ENCODE data around the gene ARPC2. TPM values are rescaled to one million over a fixed set of nuclear protein-coding genes. Genes with fewer than 3 reads are reported as not detected.

Gene ARPC2
- total RNA-seq, 1 experiment from 2014 or later, result 374 TPM

GRCh38 chr2:218266316-218266979 is 49.5 kb downstream of the ARPC2 start:
- H3K4me1 Mint-ChIP-seq (ENCODE audit: low read depth, unreplicated experiment), result peaks cover 9% of the 10 kb centered on the region
- no TSS peak for BruUV-seq (replicated peaks)
- peaks cover 68% of the 10 kb centered on the region for H3K36me3 Mint-ChIP-seq (ENCODE audit: insufficient read depth, unreplicated experiment)
- CTCF ChIA-PET, result no interaction called here
- intact Hi-C loops (cut with micrococcal nuclease; ENCODE audit: unreplicated experiment), result no loop called here
- no peaks in the 10 kb centered on the region for H3K27me3 Mint-ChIP-seq (ENCODE audit: unreplicated experiment)
- no peaks in the 10 kb centered on the region for H3K9me3 Mint-ChIP-seq (ENCODE audit: low read depth, unreplicated experiment)
- no peak overlapping the region for H3K4me3 Mint-ChIP-seq (ENCODE audit: low read depth, unreplicated experiment)
- TF ChIP-seq, protein P1, sequence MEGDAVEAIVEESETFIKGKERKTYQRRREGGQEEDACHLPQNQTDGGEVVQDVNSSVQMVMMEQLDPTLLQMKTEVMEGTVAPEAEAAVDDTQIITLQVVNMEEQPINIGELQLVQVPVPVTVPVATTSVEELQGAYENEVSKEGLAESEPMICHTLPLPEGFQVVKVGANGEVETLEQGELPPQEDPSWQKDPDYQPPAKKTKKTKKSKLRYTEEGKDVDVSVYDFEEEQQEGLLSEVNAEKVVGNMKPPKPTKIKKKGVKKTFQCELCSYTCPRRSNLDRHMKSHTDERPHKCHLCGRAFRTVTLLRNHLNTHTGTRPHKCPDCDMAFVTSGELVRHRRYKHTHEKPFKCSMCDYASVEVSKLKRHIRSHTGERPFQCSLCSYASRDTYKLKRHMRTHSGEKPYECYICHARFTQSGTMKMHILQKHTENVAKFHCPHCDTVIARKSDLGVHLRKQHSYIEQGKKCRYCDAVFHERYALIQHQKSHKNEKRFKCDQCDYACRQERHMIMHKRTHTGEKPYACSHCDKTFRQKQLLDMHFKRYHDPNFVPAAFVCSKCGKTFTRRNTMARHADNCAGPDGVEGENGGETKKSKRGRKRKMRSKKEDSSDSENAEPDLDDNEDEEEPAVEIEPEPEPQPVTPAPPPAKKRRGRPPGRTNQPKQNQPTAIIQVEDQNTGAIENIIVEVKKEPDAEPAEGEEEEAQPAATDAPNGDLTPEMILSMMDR (IDR thresholded peaks at IDR 0.05; ENCODE audit: unreplicated experiment), result no peak
- no peak for DNase-seq
- H3K27ac Mint-ChIP-seq (ENCODE audit: unreplicated experiment), result no peak overlapping the region

DNA sequence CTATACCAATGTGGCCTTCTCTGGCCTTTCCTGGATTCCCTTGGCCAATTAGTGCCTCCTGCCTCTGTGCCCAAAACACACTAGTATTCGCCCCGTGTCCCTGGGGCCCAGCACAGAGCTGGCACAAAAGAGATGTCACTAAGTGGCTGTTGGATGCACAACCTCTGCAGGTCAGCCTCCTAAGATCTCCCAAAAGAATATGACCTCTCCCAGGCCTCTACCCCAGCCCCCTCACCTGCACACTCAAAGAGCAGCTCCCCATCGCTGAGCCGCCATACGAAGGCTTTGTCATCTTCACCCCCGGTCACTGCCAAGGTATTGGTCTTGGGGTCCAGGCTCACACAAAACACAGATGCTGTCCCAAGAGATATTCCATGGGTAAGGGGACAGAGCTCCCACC is 50.3 kb downstream of the ARPC2 start:
- no TSS peak for BruUV-seq (replicated peaks)
- intact Hi-C loops (cut with micrococcal nuclease; ENCODE audit: unreplicated experiment), result no loop called here
- peaks cover 14% of the 10 kb centered on the region for H3K4me1 Mint-ChIP-seq (ENCODE audit: low read depth, unreplicated experiment)
- H3K36me3 Mint-ChIP-seq (ENCODE audit: insufficient read depth, unreplicated experiment), result peaks cover 76% of the 10 kb centered on the region
- CTCF ChIA-PET, result interaction anchor here (0.6 kb wide), 1 partner anchor 1854 kb away, joined by 3 read pairs; no protein-coding TSS in a partner anchor
- H3K27ac Mint-ChIP-seq (ENCODE audit: unreplicated experiment), result no peak overlapping the region
- no peaks in the 10 kb centered on the region for H3K9me3 Mint-ChIP-seq (ENCODE audit: low read depth, unreplicated experiment)
- no peaks in the 10 kb centered on the region for H3K27me3 Mint-ChIP-seq (ENCODE audit: unreplicated experiment)
- TF ChIP-seq, protein P1 (IDR thresholded peaks at IDR 0.05; ENCODE audit: unreplicated experiment), result no peak
- no peak overlapping the region for H3K4me3 Mint-ChIP-seq (ENCODE audit: low read depth, unreplicated experiment)
- DNase-seq, result no peak

DNA sequence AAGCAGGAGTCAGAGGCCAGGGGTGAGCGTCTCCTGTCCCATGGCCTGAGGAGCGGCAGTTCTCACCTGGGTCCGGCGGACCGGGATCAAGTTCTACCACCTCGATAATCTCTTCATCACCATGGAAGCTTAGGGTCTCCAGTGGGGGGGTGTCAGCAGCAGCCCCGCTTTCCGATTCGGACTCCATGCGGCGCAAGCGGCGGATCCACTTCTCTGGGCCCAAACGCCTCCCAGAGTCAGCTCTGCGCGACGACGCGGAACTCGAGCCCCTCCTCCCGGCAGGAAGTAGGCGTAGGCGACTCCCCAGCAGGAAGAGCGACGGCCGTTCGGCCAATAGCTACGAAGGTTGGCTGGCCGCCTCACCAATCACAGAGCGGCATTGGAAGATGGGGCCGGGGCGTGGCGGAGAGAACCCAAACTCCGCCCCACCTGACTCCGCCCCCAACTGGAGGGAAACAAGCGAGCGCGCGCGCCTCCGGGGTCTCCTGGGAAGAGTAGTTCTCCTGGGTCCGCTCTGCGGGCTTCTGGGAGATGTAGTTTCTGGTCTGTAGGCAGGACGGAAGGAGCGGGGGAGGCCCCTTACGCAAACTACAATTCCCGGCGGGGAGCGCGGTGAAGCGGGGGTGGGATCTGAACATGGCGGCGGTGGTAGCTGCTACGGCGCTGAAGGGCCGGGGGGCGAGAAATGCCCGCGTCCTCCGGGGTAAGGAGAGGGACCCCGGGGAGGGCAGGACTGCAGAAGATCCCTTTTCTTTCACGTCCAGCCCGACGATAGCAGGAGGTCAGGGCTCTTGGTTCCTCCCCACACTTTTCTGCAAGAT is 53.1 kb downstream of the ARPC2 start, which contains the start of the genes AAMP and PNKD:
Gene AAMP (minus strand): TSS at position 238 of the 821 bp plus-strand sequence. CDS start 51 bp downstream, at position 187.
Gene PNKD (plus strand): TSS at position 620 of the 821 bp plus-strand sequence. CDS start 17 bp downstream, at position 637.
- peak; percentile 100 for DNase-seq
- intact Hi-C loops (cut with micrococcal nuclease; ENCODE audit: unreplicated experiment), result loop anchor here (5.0 kb wide), 1 partner anchor 127 kb away; the partner anchor contains the start of gene CTDSP1
- peak within 1 kb of the TSS; percentile 76 for H3K4me3 Mint-ChIP-seq (ENCODE audit: low read depth, unreplicated experiment)
- TF ChIP-seq, protein P1 (IDR thresholded peaks at IDR 0.05; ENCODE audit: unreplicated experiment), result peak; percentile 18
- BruUV-seq (replicated peaks), result no TSS peak
- H3K9me3 Mint-ChIP-seq (ENCODE audit: low read depth, unreplicated experiment), result no peaks in the 10 kb centered on the region
- CTCF ChIA-PET, result interaction anchor here (0.8 to 4.1 kb wide), 7 partner anchors 12 to 126 kb away, joined by 3 to 54 read pairs (median 5); partner anchors contain the start of genes CATIP and TMBIM1
- H3K4me1 Mint-ChIP-seq (ENCODE audit: low read depth, unreplicated experiment), result peaks cover 31% of the 10 kb centered on the region
- H3K27ac Mint-ChIP-seq (ENCODE audit: unreplicated experiment), result peak within 1 kb of the TSS; percentile 69
- H3K27me3 Mint-ChIP-seq (ENCODE audit: unreplicated experiment), result no peaks in the 10 kb centered on the region
- peaks cover 84% of the 10 kb centered on the region for H3K36me3 Mint-ChIP-seq (ENCODE audit: insufficient read depth, unreplicated experiment)

- no peak for DNase-seq
- intact Hi-C loops (cut with micrococcal nuclease; ENCODE audit: unreplicated experiment), result loop anchor here (5.0 kb wide), 1 partner anchor 126 kb away; the partner anchor contains the start of gene CTDSP1
- BruUV-seq (replicated peaks), result no TSS peak
- CTCF ChIA-PET, result interaction anchor here (1.0 to 4.1 kb wide), 9 partner anchors 11 to 126 kb away, joined by 3 to 54 read pairs (median 5); partner anchors contain the start of gene CATIP
- H3K27ac Mint-ChIP-seq (ENCODE audit: unreplicated experiment), result peak overlapping the region; percentile 69
- TF ChIP-seq, protein P1 (IDR thresholded peaks at IDR 0.05; ENCODE audit: unreplicated experiment), result no peak
- peaks cover 31% of the 10 kb centered on the region for H3K4me1 Mint-ChIP-seq (ENCODE audit: low read depth, unreplicated experiment)
- H3K4me3 Mint-ChIP-seq (ENCODE audit: low read depth, unreplicated experiment), result peak overlapping the region; percentile 76
- no peaks in the 10 kb centered on the region for H3K27me3 Mint-ChIP-seq (ENCODE audit: unreplicated experiment)
- no peaks in the 10 kb centered on the region for H3K9me3 Mint-ChIP-seq (ENCODE audit: low read depth, unreplicated experiment)
- H3K36me3 Mint-ChIP-seq (ENCODE audit: insufficient read depth, unreplicated experiment), result peaks cover 82% of the 10 kb centered on the region
Observed at GRCh38 chr2:218270721-218271486, 53.9 kb downstream of the ARPC2 start.

Data from Calu3 (cell line).